H1 (cell line): ENCODE results near the gene SLIT3. TPM values are rescaled to one million over a fixed set of nuclear protein-coding genes. Genes with fewer than 3 reads are reported as not detected.

ENCODE experiments used
- CTCF ChIA-PET: fragments of 300-600 bp; sonication (Branson Sonifier 250); formaldehyde crosslinking; loops from one replicate; lab custom pipeline; 2021; ENCODE audit not compliant: partially characterized antibody; lab: Charles Lee
- POLR2A ChIA-PET: fragments of 300-600 bp; sonication (Branson Sonifier 250); formaldehyde crosslinking; loops from one replicate; lab custom pipeline; 2021; ENCODE audit warnings: inconsistent platforms; ENCODE audit not compliant: partially characterized antibody; lab: Charles Lee
- DNase-seq, 2 experiments: peaks; one replicate each; pipeline versions ENCODE4 v3.0.0 to v3.0.0-alpha.2; 2010 to 2022; ENCODE audit warnings: low spot score in 2 of 2, low read depth in 1 of 2, mixed read lengths in 1 of 2
- FAIRE-seq: peaks from 2 replicates; lab custom pipeline; 2011; peaks lifted over from hg19 to GRCh38; lab: Jason Lieb, UNC
- H2AFZ ChIP-seq: 2 replicates; pipeline ENCODE4 v1.8.1; 2012; ENCODE audit warnings: low read length, inconsistent platforms
- H2AK5ac ChIP-seq: 2 replicates; pipeline ENCODE4 v1.6.1; 2013; ENCODE audit warnings: low read depth, low read length
- H2BK120ac ChIP-seq: replicated peaks from 2 replicates; pipeline ENCODE3; 2013; ENCODE audit warnings: low read depth, low read length, inconsistent platforms
- H2BK12ac ChIP-seq: 2 replicates; pipeline ENCODE4 v1.6.1; 2013; ENCODE audit warnings: low read depth, low read length
- H2BK15ac ChIP-seq: 2 replicates; pipeline ENCODE4 v1.6.1; 2013; ENCODE audit warnings: low read length
- H2BK20ac ChIP-seq: 2 replicates; pipeline ENCODE4 v1.6.1; 2013; ENCODE audit warnings: low read length
- H2BK5ac ChIP-seq: 2 replicates; pipeline ENCODE4 v1.6.1; 2013; ENCODE audit warnings: low read depth, low read length
- H3K14ac ChIP-seq: 2 replicates; pipeline ENCODE4 v1.6.1; 2013; ENCODE audit warnings: inconsistent platforms; ENCODE audit not compliant: insufficient read length
- H3K18ac ChIP-seq: 2 replicates; pipeline ENCODE4 v1.6.1; 2013; ENCODE audit warnings: low read length; ENCODE audit errors: extremely low read depth
- H3K23ac ChIP-seq: 2 replicates; pipeline ENCODE4 v1.6.1; 2013; ENCODE audit warnings: inconsistent platforms; ENCODE audit not compliant: insufficient read length
- H3K23me2 ChIP-seq: 2 replicates; pipeline ENCODE4 v1.6.1; 2013; ENCODE audit warnings: low read depth, low read length
- H3K27ac ChIP-seq: 2 replicates; pipeline ENCODE4 v1.6.1; 2011; ENCODE audit warnings: low read depth, low read length, inconsistent platforms
- H3K27me3 ChIP-seq, 4 experiments: replicated peaks in 1 of 4; 1 replicate in 1 of 4; 2 replicates in 3 of 4; pipeline versions ENCODE4 v1.6.1 to v1.8.1; 2011 to 2013; ENCODE audit warnings: low read length in 3 of 4, mild to moderate bottlenecking in 3 of 4, inconsistent platforms in 2 of 4, mixed read lengths in 2 of 4, moderate library complexity in 1 of 4; ENCODE audit not compliant: control insufficient read depth in 3 of 4, insufficient read depth in 3 of 4; ENCODE audit errors: extremely low read depth in 1 of 4
- H3K36me3 ChIP-seq, 4 experiments: 2 replicates each; pipeline versions ENCODE4 v1.6.1 to v1.8.1; 2011 to 2013; ENCODE audit warnings: mild to moderate bottlenecking in 4 of 4, low read length in 3 of 4, moderate library complexity in 2 of 4, control low read depth in 1 of 4, inconsistent platforms in 1 of 4; ENCODE audit not compliant: insufficient read depth in 4 of 4, control insufficient read depth in 2 of 4
- H3K4ac ChIP-seq: replicated peaks from 2 replicates; pipeline ENCODE3; 2013; ENCODE audit warnings: low read length, low read depth, mixed read lengths, inconsistent platforms; ENCODE audit not compliant: insufficient read length
- H3K4me1 ChIP-seq, 4 experiments: replicated peaks in 1 of 4; 1 replicate in 1 of 4; 2 replicates in 3 of 4; pipeline versions ENCODE4 v1.6.1 to v1.8.1; 2011 to 2013; ENCODE audit warnings: low read length in 3 of 4, inconsistent platforms in 2 of 4, mixed read lengths in 1 of 4; ENCODE audit not compliant: insufficient read depth in 4 of 4, control insufficient read depth in 3 of 4
- H3K4me2 ChIP-seq, 2 experiments: 2 replicates each; pipeline versions ENCODE4 v1.6.1 to v1.8.1; 2011 to 2013; ENCODE audit warnings: low read depth in 2 of 2, low read length in 2 of 2, control low read depth in 1 of 2, inconsistent platforms in 1 of 2, mild to moderate bottlenecking in 1 of 2; ENCODE audit not compliant: insufficient read depth in 1 of 2
- H3K4me3 ChIP-seq, 4 experiments: fragments of 200-600, 300-600 bp in 1 of 4; sonication (generic), shearing (Covaris generic), sonication (Bioruptor Twin) in 1 of 4; 2 replicates each; pipeline versions ENCODE4 v1.5.1 to v1.8.1; 2011 to 2016; ENCODE audit warnings: low read length in 4 of 4, low read depth in 3 of 4, control low read depth in 2 of 4, inconsistent platforms in 2 of 4, mild to moderate bottlenecking in 2 of 4, mixed read lengths in 1 of 4, moderate library complexity in 1 of 4; ENCODE audit not compliant: insufficient read depth in 2 of 4; ENCODE audit errors: extremely low read depth in 1 of 4
- H3K56ac ChIP-seq: replicated peaks from 2 replicates; pipeline ENCODE3; 2013; ENCODE audit warnings: low read depth, mild to moderate bottlenecking, mixed read lengths, low read length, inconsistent platforms; ENCODE audit not compliant: insufficient read length
- H3K79me1 ChIP-seq: 2 replicates; pipeline ENCODE4 v1.6.1; 2013; ENCODE audit warnings: low read depth, low read length, control low read depth
- H3K79me2 ChIP-seq, 2 experiments: 2 replicates each; pipeline versions ENCODE4 v1.6.1 to v1.8.1; 2012 to 2013; ENCODE audit warnings: low read length in 2 of 2, mild to moderate bottlenecking in 2 of 2, inconsistent platforms in 1 of 2; ENCODE audit not compliant: insufficient read depth in 2 of 2, control insufficient read depth in 1 of 2
- H3K9ac ChIP-seq, 4 experiments: replicated peaks in 1 of 4; 1 replicate in 1 of 4; 2 replicates in 3 of 4; pipeline versions ENCODE4 v1.6.1 to v1.8.1; 2011 to 2013; ENCODE audit warnings: low read depth in 3 of 4, low read length in 3 of 4, control low read depth in 2 of 4, mild to moderate bottlenecking in 2 of 4, moderate library complexity in 2 of 4, inconsistent platforms in 1 of 4; ENCODE audit errors: extremely low read depth in 1 of 4
- H3K9me3 ChIP-seq, 2 experiments: 2 replicates each; pipeline versions ENCODE4 v1.6.1 to v1.8.1; 2012 to 2013; ENCODE audit warnings: mild to moderate bottlenecking in 2 of 2, moderate library complexity in 2 of 2, control low read depth in 1 of 2, inconsistent platforms in 1 of 2, low read depth in 1 of 2, low read length in 1 of 2, mixed read lengths in 1 of 2; ENCODE audit not compliant: insufficient read depth in 2 of 2
- H4K20me1 ChIP-seq, 2 experiments: replicated peaks in 1 of 2; 2 replicates each; pipeline versions ENCODE3 to v1.8.1; 2011 to 2013; ENCODE audit warnings: inconsistent platforms in 2 of 2, low read length in 2 of 2, mild to moderate bottlenecking in 1 of 2; ENCODE audit not compliant: insufficient read depth in 2 of 2, control insufficient read depth in 1 of 2
- H4K5ac ChIP-seq: 2 replicates; pipeline ENCODE4 v1.6.1; 2013; ENCODE audit warnings: low read length, low read depth, mixed read lengths, inconsistent platforms; ENCODE audit not compliant: insufficient read length
- H4K8ac ChIP-seq: 2 replicates; pipeline ENCODE4 v1.8.0; 2013; ENCODE audit warnings: mild to moderate bottlenecking, moderate library complexity, low read length, inconsistent platforms; ENCODE audit not compliant: insufficient read depth; ENCODE audit errors: extremely low read depth
- H4K91ac ChIP-seq: replicated peaks from 2 replicates; pipeline ENCODE3; 2013; ENCODE audit warnings: low read length, mixed read lengths, inconsistent platforms; ENCODE audit not compliant: insufficient read length
- ASH2L ChIP-seq: fragments of 200-600, 300-600 bp; sonication (generic); IDR thresholded peaks from one replicate; pipeline ENCODE4 v1.7.1; 2017; ENCODE audit warnings: low read length
- BRCA1 ChIP-seq: IDR thresholded peaks from 2 replicates; pipeline ENCODE4 v1.6.1; 2012; ENCODE audit warnings: low read depth, low read length, improper control_type of control experiment
- CEBPB ChIP-seq: IDR thresholded peaks from 2 replicates; pipeline ENCODE4 v1.6.1; 2012; ENCODE audit warnings: low read depth, low read length
- EGR1 ChIP-seq: IDR thresholded peaks from 2 replicates; pipeline ENCODE4 v1.6.1; 2011; ENCODE audit warnings: low read depth, low read length, borderline replicate concordance
- GABPA ChIP-seq: IDR thresholded peaks from 2 replicates; pipeline ENCODE4 v1.6.1; 2011; ENCODE audit warnings: mild to moderate bottlenecking, low read length, moderate library complexity, borderline replicate concordance; ENCODE audit not compliant: insufficient read depth
- POLR2AphosphoS5 ChIP-seq: IDR thresholded peaks from 2 replicates; pipeline ENCODE4 v1.6.1; 2011; ENCODE audit warnings: low read depth, low read length
- RAD21 ChIP-seq, 2 experiments: IDR thresholded peaks in 1 of 2; conservative IDR thresholded peaks in 1 of 2; 2 replicates each; pipeline ENCODE4 v1.6.1; 2011; ENCODE audit warnings: low read depth in 2 of 2, low read length in 2 of 2, improper control_type of control experiment in 1 of 2, inconsistent platforms in 1 of 2, mild to moderate bottlenecking in 1 of 2, moderate library complexity in 1 of 2
- SAP30 ChIP-seq: fragments of 300-600 bp; sonication (generic); IDR thresholded peaks from 2 replicates; pipeline ENCODE4 v1.7.1; 2012; ENCODE audit warnings: low read length, moderate library complexity, mild to moderate bottlenecking, inconsistent platforms; ENCODE audit not compliant: insufficient read depth, insufficient replicate concordance
- SUZ12 ChIP-seq: fragments of 200-600 bp; sonication (generic); IDR thresholded peaks from 2 replicates; pipeline ENCODE4 v1.6.1; 2012; ENCODE audit warnings: mild to moderate bottlenecking, inconsistent platforms, low read length, moderate library complexity, mixed read lengths
- TAF7 ChIP-seq: optimal IDR thresholded peaks from 2 replicates; pipeline ENCODE3; 2011; ENCODE audit warnings: low read depth, mild to moderate bottlenecking, inconsistent platforms, low read length, moderate library complexity, borderline replicate concordance
- TEAD4 ChIP-seq: IDR thresholded peaks from 2 replicates; pipeline ENCODE4 v1.6.1; 2012; ENCODE audit warnings: low read depth, low read length, inconsistent platforms, mixed read lengths
- YY1 ChIP-seq: IDR thresholded peaks from 2 replicates; pipeline ENCODE4 v1.6.1; 2011; ENCODE audit warnings: low read depth, mild to moderate bottlenecking, low read length
- WGBS, 2 experiments: shearing (Covaris generic) in 1 of 2; methylation state at CpG; one replicate each; pipeline versions ENCODE4 v1.1.6 to v1.1.7; 2013 to 2015; ENCODE audit warnings: low lambda C conversion rate in 2 of 2, mixed read lengths in 2 of 2, inconsistent platforms in 1 of 2, low coverage in 1 of 2, missing lambda C conversion rate in 1 of 2; ENCODE audit not compliant: insufficient replicate concordance in 2 of 2, insufficient coverage in 1 of 2, insufficient read length in 1 of 2; ENCODE audit errors: extremely low coverage in 1 of 2, missing lambda C conversion rate in 1 of 2; 5-methylcytosine and 5-hydroxymethylcytosine counted together
- polyA plus RNA-seq, 7 experiments: library from polyadenylated mRNA; depleted of rRNA in 3 of 7; stranded (reverse) in 5 of 7; unstranded in 2 of 7; fragments of >200 nt in 5 of 7; fragments of 200-250 nt in 2 of 7; gene quantifications; 1 replicate in 5 of 7; 2 replicates in 1 of 7; 4 replicates in 1 of 7; pipeline versions ENCODE4 v1.2.1 to v1.2.3, GENCODE V29; 2011 to 2013; ENCODE audit warnings: missing spikeins in 2 of 7, mixed read lengths in 2 of 7
- total RNA-seq: library from RNA; stranded (reverse); fragmentation: NEBNext Ultra II Directional; extraction: Animal tissue kit (Norgen Biotek cat#: 25700); gene quantifications from 2 replicates; pipeline ENCODE4 v1.2.1, GENCODE V29; 2021
- TF ChIP-seq, protein P1 (sequence below): IDR thresholded peaks from 2 replicates; pipeline ENCODE4 v1.6.1; 2012; ENCODE audit warnings: inconsistent platforms

Gene SLIT3
- total and polyA plus RNA-seq, 2 of the 8 experiments (the other 6 are each of a cell fraction or from before 2014, with no cell fraction given) = 1.1 to 1.2 TPM

- Histone ChIP-seq H4K20me1 (no peaks in the 10 kb centered on the region), H3K4me3 (no peak overlapping the region), H4K91ac (no peak overlapping the region), H2AFZ (no peak overlapping the region), H2AK5ac (no peak overlapping the region), H2BK5ac (no peak overlapping the region), H3K56ac (no peak overlapping the region), H3K4me1 (peaks cover 0 to 5% (median 2%) of the 10 kb centered on the region in 4 experiments; a peak in 3 of 7 replicates), H4K8ac (no peak overlapping the region), H3K23ac (no peak overlapping the region), H2BK15ac (no peak overlapping the region), H2BK12ac (no peak overlapping the region), H3K27me3 (no peaks in the 10 kb centered on the region), H3K4ac (no peak overlapping the region), H3K79me1 (no peaks in the 10 kb centered on the region), H3K27ac (no peak overlapping the region), H3K79me2 (no peaks in the 10 kb centered on the region), H2BK20ac (no peak overlapping the region), H3K18ac (no peak overlapping the region), H3K4me2 (no peak overlapping the region), H3K9me3 (no peaks in the 10 kb centered on the region), H3K14ac (no peak overlapping the region), H4K5ac (no peak overlapping the region), H2BK120ac (no peak overlapping the region), H3K23me2 (no peaks in the 10 kb centered on the region), H3K9ac (no peak overlapping the region), H3K36me3 (no peaks in the 10 kb centered on the region)
- no peak for DNase-seq
- no peak for TF ChIP-seq SAP30
- TF ChIP-seq SUZ12 = no peak
- no peak for TF ChIP-seq POLR2AphosphoS5
- TF ChIP-seq TEAD4 = no peak
- TF ChIP-seq RAD21 (IDR thresholded peaks at IDR 0.05 in 1 of 2, conservative IDR thresholded peaks at IDR 0.05 in 1 of 2; ENCODE audit: low read depth in 2 of 2, low read length in 2 of 2) = no peak
- TF ChIP-seq BRCA1 = no peak
- no peak for TF ChIP-seq EGR1
- TF ChIP-seq ASH2L = no peak
- TF ChIP-seq YY1 = no peak
- TF ChIP-seq, protein P1, sequence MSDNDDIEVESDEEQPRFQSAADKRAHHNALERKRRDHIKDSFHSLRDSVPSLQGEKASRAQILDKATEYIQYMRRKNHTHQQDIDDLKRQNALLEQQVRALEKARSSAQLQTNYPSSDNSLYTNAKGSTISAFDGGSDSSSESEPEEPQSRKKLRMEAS = no peak
- TF ChIP-seq GABPA = no peak
- no peak for TF ChIP-seq CEBPB
- no peak for TF ChIP-seq TAF7
- CTCF ChIA-PET = interaction anchor here (0.9 to 6.6 kb wide), 3 partner anchors 8 to 26 kb away, joined by 3 to 36 read pairs (median 3); no protein-coding TSS in a partner anchor
- FAIRE-seq = no peak
- POLR2A ChIA-PET = no interaction called here
- 88% methylated on average over 3 of the region's 3 CpGs; no CpG with 5 or more reads in 1 of the 2 experiments for WGBS, 2 experiments
Observed at GRCh38 chr5:169175733-169176132, 125.2 kb downstream of the SLIT3 start.
